Renal pelvis (tissue), 4 donors: ENCODE measurements around the gene HSPD1. TPM values are rescaled to one million over a fixed set of nuclear protein-coding genes. Genes with fewer than 3 reads are reported as not detected.
A peak's percentile ranks its signal among the peaks of the same experiment; 100 is the strongest.
"Not testable (repeated sequence)": the region's sequence is repeated elsewhere in the genome, so short reads cannot be mapped to it uniquely, and the experiment has no call there.

Source experiments
- DNase-seq: peaks from one replicate; pipeline ENCODE4 v3.0.0-alpha.2; 2013
- polyA plus RNA-seq, 3 donors: library from polyadenylated mRNA; unstranded; fragments of 120-200 nt; gene quantifications; one replicate each; pipeline ENCODE4 v1.2.1, GENCODE V29; 2013; ENCODE audit not compliant: insufficient read length in 3 of 3

Gene HSPD1
- polyA plus RNA-seq, 3 donors, result 575 to 646 (median 605) TPM

- DNase-seq, result peak; percentile 99
Measured at GRCh38 chr2:197453123-197453913, 46.3 kb downstream of the HSPD1 start, which contains the start of gene COQ10B. Gene COQ10B (plus strand): TSS chr2:197453552. CDS start chr2:197453561, 9 bp downstream.

GRCh38 chr2:197452754-197453122 lies 46.9 kb downstream of the HSPD1 start:
- DNase-seq, result no peak

- not testable (repeated sequence) for DNase-seq
Measured at GRCh38 chr2:197450935-197451358, 48.7 kb downstream of the HSPD1 start.

GRCh38 chr2:197450465-197450864 lies 49.2 kb downstream of the HSPD1 start:
- no peak for DNase-seq

GRCh38 chr2:197446844-197447243 lies 52.8 kb downstream of the HSPD1 start:
- no peak for DNase-seq

GRCh38 chr2:197445746-197446145 lies 53.9 kb downstream of the HSPD1 start:
- no peak for DNase-seq

- no peak for DNase-seq
Measured at GRCh38 chr2:197442857-197443256, 56.8 kb downstream of the HSPD1 start.

GRCh38 chr2:197437380-197437779 lies 62.3 kb downstream of the HSPD1 start:
- DNase-seq, result no peak

Other genes with a start within 250 kb of the HSPD1 start
- 10 to 100 TPM in 2 of 3 donors, 1 to 10 TPM in 1; 8.8 to 13.3 (median 12.6) TPM for gene ANKRD44, start 189.1 kb downstream of the HSPD1 start, polyA plus RNA-seq
- gene SF3B1, start 64.8 kb downstream of the HSPD1 start, polyA plus RNA-seq, result 100 to 1,000 TPM; 500 to 564 (median 520) TPM
- gene COQ10B, start 46.3 kb downstream of the HSPD1 start, polyA plus RNA-seq, result 10 to 100 TPM; 11.4 to 15.5 (median 13.0) TPM
- 100 to 1,000 TPM; 211 to 309 (median 242) TPM for gene HSPE1, start 539 bp upstream of the HSPD1 start, polyA plus RNA-seq
- gene MOB4, start 16.2 kb upstream of the HSPD1 start, polyA plus RNA-seq, result 10 to 100 TPM; 37.9 to 46.9 (median 38.1) TPM
- 10 to 100 TPM; 14.5 to 18.3 (median 16.3) TPM for gene RFTN2, start 175.7 kb upstream of the HSPD1 start, polyA plus RNA-seq
- 1 to 10 TPM; 7.6 to 8.7 (median 8.2) TPM for gene MARS2, start 205.5 kb upstream of the HSPD1 start, polyA plus RNA-seq